Ecto neural progenitor cell (in vitro differentiated cells): ENCODE results near the gene KCNG4.

Experiments used
- DNase-seq: peaks from one replicate; pipeline ENCODE4 v3.0.0-alpha.2; 2018; ENCODE audit warnings: low spot score

Gene KCNG4, protein sequence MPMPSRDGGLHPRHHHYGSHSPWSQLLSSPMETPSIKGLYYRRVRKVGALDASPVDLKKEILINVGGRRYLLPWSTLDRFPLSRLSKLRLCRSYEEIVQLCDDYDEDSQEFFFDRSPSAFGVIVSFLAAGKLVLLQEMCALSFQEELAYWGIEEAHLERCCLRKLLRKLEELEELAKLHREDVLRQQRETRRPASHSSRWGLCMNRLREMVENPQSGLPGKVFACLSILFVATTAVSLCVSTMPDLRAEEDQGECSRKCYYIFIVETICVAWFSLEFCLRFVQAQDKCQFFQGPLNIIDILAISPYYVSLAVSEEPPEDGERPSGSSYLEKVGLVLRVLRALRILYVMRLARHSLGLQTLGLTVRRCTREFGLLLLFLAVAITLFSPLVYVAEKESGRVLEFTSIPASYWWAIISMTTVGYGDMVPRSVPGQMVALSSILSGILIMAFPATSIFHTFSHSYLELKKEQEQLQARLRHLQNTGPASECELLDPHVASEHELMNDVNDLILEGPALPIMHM

DNA sequence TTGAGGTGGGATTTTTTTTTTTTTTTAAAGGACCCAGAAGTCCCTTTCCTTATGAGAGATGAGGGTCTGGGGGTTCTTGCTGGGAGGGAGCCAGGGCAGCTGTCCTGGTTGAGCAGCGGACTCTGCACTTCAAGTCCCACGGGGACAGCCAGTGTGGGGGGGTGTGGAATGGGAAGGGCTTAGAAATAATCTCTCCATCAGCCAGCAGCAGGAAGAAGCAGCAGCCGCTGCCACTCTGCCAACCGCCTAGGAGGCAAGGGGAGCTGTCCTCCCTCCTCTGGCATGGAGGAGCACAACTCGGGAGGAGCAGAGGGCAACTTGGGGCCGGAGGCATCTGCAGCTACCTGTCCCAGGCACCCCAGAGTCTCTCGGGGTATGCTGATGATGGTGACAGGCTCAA, at the start of gene KCNG4:
TSS of gene KCNG4 (minus strand) at position 104 of the 400 bp plus-strand sequence. CDS start 2,527 bp downstream, outside the sequence.
- DNase-seq, result no peak

DNA sequence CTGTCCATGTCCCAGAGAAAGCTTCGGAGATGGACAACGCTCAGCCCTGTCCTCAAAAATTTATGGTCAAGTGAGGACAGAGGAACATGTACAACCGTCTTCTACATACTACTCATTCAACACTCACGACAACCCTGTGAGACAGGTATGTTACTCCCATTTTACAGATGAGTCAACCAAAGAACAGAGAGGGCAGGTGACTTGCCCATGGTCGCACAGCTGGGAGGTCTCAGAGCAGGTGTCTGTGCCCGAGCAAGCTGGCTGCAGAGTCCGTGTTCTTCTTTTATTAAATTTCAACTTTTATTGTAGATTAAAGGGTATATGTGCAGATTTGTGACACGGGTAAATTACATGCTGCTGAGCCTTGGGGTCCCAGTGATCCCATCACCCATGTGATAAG, 49.1 kb upstream of the KCNG4 start:
- no peak for DNase-seq

DNA sequence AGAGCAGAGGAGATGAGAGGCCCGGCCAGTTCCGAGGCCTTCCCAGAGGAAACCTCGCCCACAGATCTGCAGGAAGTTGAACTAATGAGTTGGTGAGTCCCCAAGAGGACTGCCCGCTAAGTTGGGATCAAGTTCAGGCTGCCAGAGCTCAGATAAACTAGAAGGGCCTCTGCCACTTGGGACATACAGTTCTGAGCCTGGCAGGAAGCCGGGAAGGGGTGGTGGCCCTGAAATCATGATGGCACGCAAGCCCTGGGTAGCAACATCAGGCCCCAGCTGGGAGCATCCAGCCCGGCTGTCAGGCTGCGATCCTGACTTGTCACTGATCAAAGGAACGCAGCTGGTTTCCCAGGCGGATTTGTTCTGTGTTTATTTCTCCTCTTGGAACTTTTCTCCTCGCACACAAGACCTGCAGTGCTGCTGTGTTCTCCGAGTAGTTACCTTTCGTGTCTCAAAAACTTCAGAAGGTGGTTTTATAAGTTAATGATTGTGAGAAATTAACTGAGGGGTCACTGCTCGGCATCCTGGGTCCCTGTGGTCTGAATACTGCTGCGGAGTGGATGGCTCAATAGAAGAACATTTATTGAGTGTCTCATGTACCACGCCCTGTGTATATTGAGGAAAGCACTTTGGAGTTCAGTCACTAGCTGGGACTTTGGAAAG, 46.9 kb upstream of the KCNG4 start:
- DNase-seq, result no peak

DNA sequence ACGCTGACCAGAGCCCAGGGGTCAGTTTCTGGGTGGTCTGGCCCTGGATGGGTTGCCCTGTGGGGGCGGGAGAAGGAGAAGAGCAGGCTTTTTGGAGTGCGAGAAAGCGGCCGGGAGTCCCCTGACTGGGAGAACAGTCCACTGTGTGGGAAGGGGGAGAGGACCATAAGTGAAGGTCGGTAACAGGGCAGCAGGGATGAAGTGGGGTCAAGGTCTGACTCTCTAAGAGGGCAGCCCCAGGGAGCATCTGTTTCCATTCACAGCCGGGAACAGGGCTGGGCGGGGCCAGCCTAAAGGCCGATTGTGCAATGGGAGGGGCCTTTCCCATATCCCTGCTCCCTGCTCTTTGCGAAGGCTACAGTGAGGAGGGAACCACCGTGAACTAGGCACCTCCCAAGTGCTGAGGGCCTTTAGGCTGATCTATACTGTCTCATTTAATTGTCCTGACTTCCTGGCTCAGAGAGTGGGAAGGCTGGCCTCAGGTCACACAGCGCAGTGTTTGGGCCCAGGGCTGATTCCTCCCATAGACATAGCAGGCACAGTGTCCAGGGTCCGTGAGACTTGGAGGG, 44.4 kb upstream of the KCNG4 start:
- DNase-seq, result peak; percentile 72

DNA sequence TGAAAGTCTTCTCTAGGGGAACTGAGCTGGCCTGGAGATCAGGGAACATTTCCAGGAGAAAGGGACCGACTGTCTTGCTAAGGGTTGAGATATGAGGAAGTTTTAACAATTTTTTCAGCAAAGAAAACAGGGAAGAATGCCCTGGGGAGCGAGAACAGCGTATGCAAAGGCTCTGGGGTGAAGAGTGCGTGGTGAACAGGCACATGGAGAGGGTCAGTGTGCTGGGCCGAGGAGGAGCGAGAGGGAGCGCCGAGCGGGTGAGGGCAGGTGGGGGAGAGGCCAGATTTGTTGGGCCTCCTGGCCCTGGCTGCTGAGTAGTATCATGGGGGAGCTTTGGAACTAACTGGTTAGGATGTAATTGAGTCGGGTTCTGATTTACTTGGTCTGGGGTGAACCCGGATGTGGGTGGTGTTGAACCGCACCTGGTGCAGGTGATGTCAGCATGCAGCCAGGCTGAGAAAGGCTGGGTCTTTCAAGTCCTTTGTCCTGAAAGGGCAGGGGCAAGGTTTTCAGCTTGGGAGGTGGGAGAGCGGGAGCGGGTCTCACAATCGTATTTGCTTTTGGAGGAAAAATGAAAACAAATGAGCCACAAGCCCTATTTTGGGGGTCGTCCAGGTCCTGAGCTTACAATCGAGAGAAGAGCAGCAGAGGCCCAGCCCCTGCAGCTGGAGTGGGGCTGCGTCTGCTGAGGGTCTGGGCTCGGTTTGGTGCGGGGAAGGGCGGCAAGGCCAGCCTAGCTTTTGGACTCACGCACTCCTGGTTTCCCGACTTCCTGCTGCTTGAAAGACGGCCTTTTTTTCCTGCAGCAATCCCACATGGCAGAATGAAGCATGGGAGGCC, 43.7 kb upstream of the KCNG4 start:
- no peak for DNase-seq

DNA sequence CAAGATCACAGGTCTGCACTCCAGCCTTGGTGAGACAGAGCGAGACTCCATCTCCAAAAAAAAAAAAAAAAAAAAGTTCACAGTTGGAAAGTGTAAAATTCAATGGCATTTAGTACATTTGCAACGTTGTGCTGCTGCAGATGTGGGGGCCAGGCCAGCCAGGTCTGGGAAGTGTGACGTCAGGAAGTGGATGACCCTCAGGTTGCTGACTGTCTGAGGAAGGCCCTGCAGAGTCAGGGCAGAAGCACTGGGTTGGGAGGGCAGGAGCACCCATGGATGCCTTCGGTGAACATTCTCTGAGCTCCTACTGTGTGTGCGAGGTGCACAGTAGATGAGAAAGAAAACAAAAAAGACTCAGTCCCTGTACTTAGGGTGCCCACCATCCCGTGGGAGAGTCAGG, 42.7 kb upstream of the KCNG4 start:
- DNase-seq, result no peak

DNA sequence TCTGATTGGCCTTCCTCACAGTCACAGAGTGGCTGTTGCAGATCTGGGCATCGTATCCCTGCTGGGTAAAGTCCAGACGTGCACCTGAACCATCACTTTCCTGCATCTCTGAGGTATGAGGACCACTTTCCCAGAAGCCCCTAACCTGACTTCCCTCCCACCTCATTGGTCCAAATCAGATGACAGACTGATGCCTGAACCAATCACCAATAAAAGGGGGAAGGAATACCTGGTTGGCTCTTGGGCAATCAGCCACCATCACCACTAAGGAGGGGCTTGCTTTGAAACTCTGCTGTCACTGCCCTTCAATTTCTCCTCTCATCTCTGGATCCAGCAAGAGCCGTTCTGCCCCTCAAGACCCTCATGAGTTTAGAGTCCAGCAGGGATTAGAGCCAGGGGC, 41.3 kb upstream of the KCNG4 start:
- no peak for DNase-seq

DNA sequence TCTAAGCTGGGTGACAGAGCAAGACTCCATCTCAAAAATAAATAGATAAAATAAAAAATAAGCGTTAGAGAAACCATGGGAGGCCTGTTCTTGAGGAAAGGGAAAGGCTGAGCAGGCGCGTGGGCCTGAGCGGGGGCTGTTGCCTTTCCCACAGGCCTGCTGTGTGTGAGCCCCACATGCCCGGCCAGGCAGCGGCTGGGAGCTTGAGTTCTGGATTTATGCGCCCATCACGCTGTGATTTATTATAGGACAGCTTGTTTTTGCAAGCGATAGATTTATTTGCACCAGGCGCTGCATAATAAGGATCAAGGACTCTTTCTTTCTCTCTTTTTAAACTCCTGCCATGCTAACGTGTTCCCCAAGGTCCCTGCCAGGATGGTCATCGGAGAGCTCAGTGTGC, 40.1 kb upstream of the KCNG4 start:
- no peak for DNase-seq

DNA sequence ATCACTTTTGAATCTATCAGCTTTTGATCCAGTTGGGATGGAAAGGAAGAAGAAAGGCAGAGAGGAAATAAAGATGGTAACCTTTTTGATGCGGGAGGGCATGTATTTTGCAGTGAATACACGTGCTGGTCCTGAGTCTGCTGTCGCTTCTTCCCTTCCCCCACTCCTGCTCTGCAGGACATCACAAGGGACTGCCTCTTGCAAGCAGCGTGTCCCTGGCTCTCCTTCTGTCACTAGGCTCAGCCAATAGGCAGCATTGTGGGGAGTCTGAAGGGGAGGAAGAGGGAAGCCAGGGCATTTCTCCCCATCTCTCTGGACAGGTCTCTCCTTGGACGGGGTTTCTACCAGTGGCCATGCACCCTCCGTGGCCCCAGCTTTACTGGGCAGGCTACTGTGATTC, 39.2 kb upstream of the KCNG4 start:
- no peak for DNase-seq

DNA sequence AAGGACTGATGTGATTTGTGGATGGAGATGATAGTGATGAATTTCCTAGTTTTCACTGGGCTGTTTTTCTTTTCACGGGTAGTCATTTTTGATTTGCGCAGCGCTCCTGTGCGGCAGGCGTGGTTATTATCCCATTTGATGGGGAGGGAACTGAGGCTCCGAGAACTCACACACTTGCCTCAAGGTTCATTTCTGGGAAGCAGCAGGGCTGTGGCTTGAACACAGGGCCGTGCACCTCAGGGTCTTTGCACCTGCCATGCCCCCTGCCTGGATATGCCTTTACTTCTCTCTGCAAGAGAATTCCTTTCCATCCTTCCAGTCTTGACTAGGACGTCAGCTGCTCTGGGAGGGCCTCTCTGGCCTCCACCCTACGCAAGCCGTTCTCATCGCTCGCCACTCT, 38.5 kb upstream of the KCNG4 start:
- no peak for DNase-seq

DNA sequence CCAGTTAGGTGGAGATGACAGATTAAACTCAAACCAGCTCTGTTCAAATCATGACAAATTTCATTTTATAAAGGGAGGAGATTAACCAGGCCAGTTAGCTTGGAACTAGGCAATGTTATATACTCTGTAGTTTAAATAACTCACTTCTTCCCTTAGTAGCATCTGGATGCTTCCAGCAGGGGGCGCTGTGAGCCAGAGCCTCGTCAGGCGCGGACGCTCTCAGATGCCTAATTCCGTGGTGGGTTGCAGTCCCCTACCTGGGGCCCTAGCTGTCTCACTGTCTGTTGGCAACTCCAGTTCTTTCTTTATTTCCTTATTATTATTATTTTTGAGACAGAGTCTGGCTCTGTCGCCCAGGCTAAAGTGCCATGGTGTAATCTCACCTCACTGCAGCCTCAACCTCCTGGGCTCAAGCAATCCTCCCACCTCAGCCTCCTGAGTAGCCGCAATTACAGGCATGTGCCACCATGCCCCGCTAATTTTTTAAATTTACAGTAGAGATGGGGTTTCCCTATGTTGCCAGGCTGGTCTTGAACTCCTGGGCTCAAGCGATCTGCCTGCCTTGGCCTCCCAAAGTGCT, 37.5 kb upstream of the KCNG4 start:
- peak; percentile 73 for DNase-seq

DNA sequence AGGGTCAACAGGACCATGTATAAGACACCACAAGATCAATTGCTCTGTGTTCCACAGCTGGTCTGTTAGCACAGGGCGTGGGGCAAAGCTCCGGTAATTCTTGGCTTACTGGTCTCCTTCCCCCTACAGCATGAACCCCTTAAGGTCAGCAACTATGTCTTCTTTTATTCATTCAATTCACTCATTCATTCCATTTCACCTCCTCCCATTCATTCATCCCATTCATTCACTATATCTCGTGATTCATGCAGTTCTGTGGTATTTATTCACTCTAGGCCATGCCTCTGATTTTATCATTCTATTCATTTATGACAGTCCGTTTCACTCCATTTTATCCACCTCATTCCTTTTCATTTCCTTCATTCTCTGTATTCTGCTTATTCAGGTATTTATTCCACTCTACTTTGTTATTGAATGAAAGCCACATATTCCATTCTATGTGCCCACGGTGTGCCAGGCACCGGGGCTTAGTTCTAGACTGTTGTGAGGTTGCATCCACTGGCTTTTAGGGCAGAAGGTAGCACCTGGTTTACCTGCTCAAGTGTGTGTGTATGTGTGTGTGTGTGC, 35.9 kb upstream of the KCNG4 start:
- DNase-seq, result no peak

DNA sequence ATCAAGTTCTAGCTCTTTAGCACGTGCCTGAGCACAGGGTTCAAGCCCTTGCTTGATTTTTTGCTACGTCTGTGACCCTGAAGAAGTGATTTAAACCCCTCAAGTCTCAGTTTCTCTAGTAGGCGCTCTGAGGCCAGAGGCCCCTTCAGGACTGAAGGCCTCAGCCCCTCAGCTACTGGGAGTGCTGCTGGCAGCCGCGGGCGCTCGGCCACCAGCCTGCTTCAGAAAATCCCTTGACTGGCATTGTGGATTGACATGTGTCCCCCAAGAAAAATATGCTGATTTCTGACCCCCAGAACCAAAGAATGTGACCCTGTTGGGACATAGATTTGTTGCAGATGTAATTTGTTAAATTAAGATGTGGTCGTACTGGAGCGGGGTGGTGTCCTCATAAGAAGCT, 34.7 kb upstream of the KCNG4 start:
- DNase-seq, result no peak

DNA sequence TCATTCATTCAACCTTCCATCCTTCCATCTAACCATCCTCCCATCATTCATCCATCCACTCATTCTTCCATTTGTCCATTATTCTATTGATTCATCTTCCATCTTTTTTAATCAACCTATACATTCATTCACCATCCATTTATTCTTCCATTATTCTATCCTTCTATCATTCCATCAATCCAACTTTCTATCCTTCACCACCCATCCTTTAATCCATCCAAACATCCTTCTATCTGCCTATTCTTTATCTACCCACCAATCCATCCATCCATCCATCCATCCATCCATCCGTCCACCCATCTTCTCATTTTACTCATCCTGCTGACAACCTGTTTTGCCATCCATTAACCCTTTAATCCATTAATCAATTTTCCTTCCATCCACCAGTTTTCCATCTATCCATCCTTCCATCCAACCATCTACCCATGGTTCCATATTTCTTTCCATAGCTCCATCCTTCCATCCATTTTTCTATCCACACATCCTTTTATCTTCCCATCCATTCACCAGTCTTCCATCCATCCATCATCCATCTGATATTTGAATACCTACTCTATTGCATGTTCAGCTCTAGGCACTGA, 33.0 kb upstream of the KCNG4 start:
- DNase-seq, result no peak

DNA sequence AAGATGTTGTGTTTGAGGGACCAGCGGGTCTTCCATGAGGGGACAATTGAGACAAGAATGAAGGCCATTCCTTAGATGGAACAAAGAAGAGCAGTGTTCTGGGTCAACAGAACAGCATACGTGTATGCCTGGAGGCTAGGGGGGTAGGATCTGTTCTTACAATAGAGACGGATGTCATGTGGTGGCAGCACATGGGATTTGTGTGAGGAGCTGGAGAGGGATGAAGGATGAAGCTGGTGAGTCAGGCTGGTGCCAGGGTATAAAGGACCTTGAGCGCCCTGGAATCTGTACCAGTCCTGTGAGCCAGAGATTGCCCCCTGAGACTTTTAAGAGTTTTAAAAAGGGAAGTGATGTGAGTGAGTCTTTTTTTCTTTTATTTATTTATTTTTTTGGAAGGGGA, 32.1 kb upstream of the KCNG4 start:
- no peak for DNase-seq

DNA sequence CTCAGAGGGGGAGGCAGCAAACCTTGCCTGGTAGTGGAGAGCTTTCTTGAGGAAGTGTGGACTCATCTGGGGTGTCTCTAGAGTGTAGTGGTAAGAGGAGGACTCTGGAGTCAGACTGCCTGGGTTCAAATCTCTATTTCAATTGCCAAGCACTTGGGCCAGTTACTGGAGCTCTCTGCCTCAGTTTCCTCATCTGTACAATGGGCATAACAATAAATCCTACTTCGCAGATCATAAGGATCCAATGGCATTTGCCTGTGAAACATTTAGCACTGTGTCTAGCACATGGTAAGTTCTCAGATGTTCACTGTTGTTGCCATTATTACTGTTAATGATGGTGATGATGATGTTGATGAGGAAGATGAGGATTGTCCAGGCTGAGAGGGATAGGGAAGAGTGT, 31.2 kb upstream of the KCNG4 start:
- DNase-seq, result no peak

DNA sequence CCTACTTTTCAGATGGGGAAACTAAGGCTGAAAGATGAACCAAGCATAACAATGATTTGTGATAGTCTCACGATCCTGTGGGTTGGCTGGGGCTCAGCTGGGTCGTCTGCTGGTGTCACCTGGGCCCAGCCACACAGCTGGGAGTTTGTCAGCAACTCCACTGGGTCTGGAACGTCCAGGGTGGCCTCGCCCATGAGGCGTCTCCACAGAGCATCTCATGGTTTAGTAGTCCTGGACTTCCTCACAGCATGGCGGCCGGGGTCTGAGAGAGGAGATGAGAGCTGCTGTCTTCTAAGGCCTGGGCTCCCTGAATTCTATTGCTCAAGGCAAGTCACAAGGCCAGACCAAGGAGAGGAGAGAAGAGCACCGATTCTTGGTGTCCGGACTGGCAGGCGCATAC, 30.7 kb upstream of the KCNG4 start:
- DNase-seq, result no peak

DNA sequence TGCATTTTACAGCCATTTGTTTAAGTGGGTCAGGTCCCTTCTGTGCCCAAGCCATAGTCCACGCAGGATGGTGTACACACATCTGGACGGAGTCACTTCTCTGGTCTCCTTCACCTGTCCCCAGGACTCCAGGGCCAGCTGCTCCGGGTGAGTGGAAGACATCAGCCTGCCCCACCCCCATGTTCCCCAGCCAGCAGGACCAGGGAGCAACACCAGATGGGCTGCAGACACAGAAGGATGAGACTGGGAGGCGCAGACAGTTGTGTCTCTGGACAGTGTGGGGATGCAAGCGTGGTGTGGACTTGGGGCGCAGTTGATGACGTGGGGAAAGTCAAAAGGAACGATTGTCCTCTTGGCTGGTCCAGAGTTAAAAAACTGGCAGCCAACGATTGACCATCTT, 30.3 kb upstream of the KCNG4 start:
- no peak for DNase-seq

DNA sequence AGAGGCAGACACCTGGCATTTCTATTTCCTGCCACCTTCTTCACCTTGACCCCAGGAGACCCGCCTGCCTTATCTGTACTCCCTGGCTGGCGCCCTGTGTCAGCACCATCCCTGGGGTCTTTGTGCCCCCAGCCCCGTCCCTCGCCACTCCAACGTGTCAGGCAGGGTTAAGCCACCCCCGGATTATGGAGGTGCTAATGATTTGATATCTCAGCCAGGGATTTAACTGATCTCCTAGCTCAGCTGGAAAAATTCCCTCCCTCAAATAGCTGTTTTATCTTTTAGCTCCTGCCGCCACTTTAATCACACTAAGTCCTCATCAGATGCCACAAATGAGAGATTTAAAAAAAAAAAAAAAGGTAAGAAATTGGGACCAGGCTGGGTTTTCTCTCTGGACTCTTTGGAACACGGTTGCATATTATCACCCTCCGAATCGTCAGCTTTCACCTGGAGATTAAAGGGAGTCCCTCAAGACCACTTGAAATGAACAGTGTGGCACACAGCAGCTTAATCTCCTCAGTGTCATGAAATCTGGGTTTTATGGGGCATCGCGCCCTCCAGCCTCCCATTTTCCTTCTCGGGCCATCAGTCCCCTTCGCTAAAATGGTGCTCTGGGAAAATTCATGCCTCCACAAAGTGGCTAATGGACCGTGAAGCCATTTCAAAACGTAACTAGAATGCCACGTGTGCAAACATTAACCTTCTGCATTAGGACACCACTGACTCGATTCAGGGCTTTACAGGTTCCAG, 28.7 kb upstream of the KCNG4 start:
- no peak for DNase-seq

DNA sequence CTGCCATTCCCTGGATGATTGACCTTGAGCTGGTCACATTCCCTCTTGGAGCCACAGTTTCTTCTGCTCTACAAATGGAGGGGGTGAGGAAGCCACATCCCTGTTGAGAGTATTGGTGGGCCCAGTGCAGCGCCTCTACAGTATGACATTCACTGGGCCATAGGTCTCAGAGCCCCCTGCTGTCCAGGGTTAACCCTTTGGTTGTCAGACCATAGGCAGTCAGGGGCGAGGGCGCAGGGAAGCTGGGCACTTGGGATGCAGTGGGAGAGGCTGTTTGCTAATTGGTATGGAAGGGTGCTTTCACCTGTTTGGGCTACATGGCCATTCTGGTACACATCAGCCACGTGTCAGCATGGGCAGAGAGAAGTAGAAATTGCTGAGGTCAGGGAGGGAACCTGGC, 27.6 kb upstream of the KCNG4 start:
- no peak for DNase-seq
